Measurements from ENCODE around the gene CENPM.

CENPM gene

GRCh38 chr22:41909310-41910049 lies 37.5 kb downstream of the CENPM start:
- H3K4me1 ChIP-seq (ENCODE audit: control insufficient read depth in 1 of 2, insufficient read depth in 1 of 2, low read depth in 1 of 2, low read length in 1 of 2) = peaks cover 31 to 40% of the 10 kb centered on the region in 2 experiments
- peaks cover 56% of the 10 kb centered on the region for H3K27me3 ChIP-seq
- H3K4me3 ChIP-seq (ENCODE audit: low read depth in 1 of 2, low read length in 1 of 2) = peak overlapping the region in 1 of 2 experiments; percentile 38
- peaks cover 24% of the 10 kb centered on the region for H3K36me3 ChIP-seq
- no peak for TF ChIP-seq CTCF (IDR thresholded peaks at IDR 0.05)
- H3K27ac ChIP-seq = no peak overlapping the region
- no peaks in the 10 kb centered on the region for H3K9me3 ChIP-seq

GRCh38 chr22:41908411-41909309 lies 38.3 kb downstream of the CENPM start:
- peaks cover 48% of the 10 kb centered on the region for H3K27me3 ChIP-seq
- no peak overlapping the region for H3K27ac ChIP-seq
- H3K9me3 ChIP-seq = no peaks in the 10 kb centered on the region
- H3K4me1 ChIP-seq (ENCODE audit: control insufficient read depth in 1 of 2, insufficient read depth in 1 of 2, low read depth in 1 of 2, low read length in 1 of 2) = peaks cover 31 to 40% of the 10 kb centered on the region in 2 experiments
- TF ChIP-seq CTCF (IDR thresholded peaks at IDR 0.05) = no peak
- H3K36me3 ChIP-seq = peaks cover 32% of the 10 kb centered on the region
- H3K4me3 ChIP-seq (ENCODE audit: low read depth in 1 of 2, low read length in 1 of 2) = no peak overlapping the region

- no peak overlapping the region for H3K27ac ChIP-seq
- H3K27me3 ChIP-seq = peaks cover 39% of the 10 kb centered on the region
- H3K4me3 ChIP-seq (ENCODE audit: low read depth in 1 of 2, low read length in 1 of 2) = no peak overlapping the region
- peaks cover 31 to 40% of the 10 kb centered on the region in 2 experiments for H3K4me1 ChIP-seq (ENCODE audit: control insufficient read depth in 1 of 2, insufficient read depth in 1 of 2, low read depth in 1 of 2, low read length in 1 of 2)
- H3K36me3 ChIP-seq = peaks cover 42% of the 10 kb centered on the region
- no peaks in the 10 kb centered on the region for H3K9me3 ChIP-seq
- TF ChIP-seq CTCF (IDR thresholded peaks at IDR 0.05) = no peak
Measured at GRCh38 chr22:41907436-41908401, 39.2 kb downstream of the CENPM start.

GRCh38 chr22:41906822-41907221 lies 40.1 kb downstream of the CENPM start:
- H3K27ac ChIP-seq = no peak overlapping the region
- peaks cover 30% of the 10 kb centered on the region for H3K27me3 ChIP-seq
- no peaks in the 10 kb centered on the region for H3K9me3 ChIP-seq
- TF ChIP-seq CTCF (IDR thresholded peaks at IDR 0.05) = no peak
- peaks cover 31 to 40% of the 10 kb centered on the region in 2 experiments for H3K4me1 ChIP-seq (ENCODE audit: control insufficient read depth in 1 of 2, insufficient read depth in 1 of 2, low read depth in 1 of 2, low read length in 1 of 2)
- H3K4me3 ChIP-seq (ENCODE audit: low read depth in 1 of 2, low read length in 1 of 2) = no peak overlapping the region
- peaks cover 51% of the 10 kb centered on the region for H3K36me3 ChIP-seq

Data from neutrophil (primary cell).